HepG2 (cell line): ENCODE results near the gene BET1L. TPM values are rescaled to one million over a fixed set of nuclear protein-coding genes. Genes with fewer than 3 reads are reported as not detected.

Source experiments
- BRCA1 ChIP-seq: sonication (generic); formaldehyde crosslinking; IDR thresholded peaks from 2 replicates; pipeline ENCODE4 v1.4.0; 2020; ENCODE audit warnings: missing genetic modification reagents
- DMAP1 ChIP-seq: IDR thresholded peaks from 2 replicates; pipeline ENCODE4 v1.6.1; 2016
- GATAD1 ChIP-seq: IDR thresholded peaks from 2 replicates; pipeline ENCODE4 v1.6.1; 2016; ENCODE audit warnings: missing genetic modification reagents, missing compliant biosample characterization
- HOXA3 ChIP-seq: sonication (generic); formaldehyde crosslinking; IDR thresholded peaks from 2 replicates; pipeline ENCODE4 v1.5.0; 2020; ENCODE audit warnings: missing genetic modification reagents
- POGZ ChIP-seq: sonication (generic); formaldehyde crosslinking; IDR thresholded peaks from 2 replicates; pipeline ENCODE4 v1.4.0; 2020; ENCODE audit warnings: mild to moderate bottlenecking, missing genetic modification reagents
- REPIN1 ChIP-seq: sonication (generic); formaldehyde crosslinking; IDR thresholded peaks from 2 replicates; pipeline ENCODE4 v1.8.0; 2022; ENCODE audit warnings: missing genetic modification reagents, low read depth, mild to moderate bottlenecking, borderline replicate concordance
- TBX3 ChIP-seq: fragments of 450-650 bp; IDR thresholded peaks from 2 replicates; pipeline ENCODE4 v1.6.1; 2017; ENCODE audit warnings: antibody characterized with exemption, mild to moderate bottlenecking, inconsistent platforms, borderline replicate concordance
- TOPORS ChIP-seq: sonication (generic); formaldehyde crosslinking; IDR thresholded peaks from 2 replicates; pipeline ENCODE4 v1.8.0; 2023; ENCODE audit warnings: mild to moderate bottlenecking, missing genetic modification reagents
- YEATS4 ChIP-seq: sonication (generic); formaldehyde crosslinking; IDR thresholded peaks from 2 replicates; pipeline ENCODE4 v1.4.0; 2020; ENCODE audit warnings: missing genetic modification reagents, borderline replicate concordance
- ZNF17 ChIP-seq: sonication (generic); formaldehyde crosslinking; IDR thresholded peaks from 2 replicates; pipeline ENCODE4 v1.5.0; 2020; ENCODE audit warnings: mild to moderate bottlenecking, missing genetic modification reagents
- ZNF263 ChIP-seq: sonication (generic); formaldehyde crosslinking; IDR thresholded peaks from 2 replicates; pipeline ENCODE4 v1.4.0; 2020; ENCODE audit warnings: missing genetic modification reagents
- ZNF557 ChIP-seq: sonication (generic); formaldehyde crosslinking; IDR thresholded peaks from 2 replicates; pipeline ENCODE4 v1.4.0; 2020; ENCODE audit warnings: missing genetic modification reagents
- ZNF615 ChIP-seq: sonication (generic); formaldehyde crosslinking; IDR thresholded peaks from 2 replicates; pipeline ENCODE4 v1.5.0; 2020; ENCODE audit warnings: mild to moderate bottlenecking, missing genetic modification reagents, borderline replicate concordance
- ZNF670 ChIP-seq: sonication (generic); formaldehyde crosslinking; IDR thresholded peaks from 2 replicates; pipeline ENCODE4 v1.8.0; 2022; ENCODE audit warnings: mild to moderate bottlenecking, missing genetic modification reagents, borderline replicate concordance
- ZNF709 ChIP-seq: sonication (generic); formaldehyde crosslinking; IDR thresholded peaks from 2 replicates; pipeline ENCODE4 v1.5.0; 2020; ENCODE audit warnings: mild to moderate bottlenecking, missing genetic modification reagents
- ZNF782 ChIP-seq: sonication (generic); formaldehyde crosslinking; IDR thresholded peaks from 2 replicates; pipeline ENCODE4 v1.4.0; 2020; ENCODE audit warnings: missing genetic modification reagents, mild to moderate bottlenecking, borderline replicate concordance
- polyA plus RNA-seq, 8 experiments: library from polyadenylated mRNA; depleted of rRNA in 3 of 8; stranded (reverse) in 7 of 8; unstranded in 1 of 8; fragments of >200 nt; fragmentation: Illumina TruSeq in 4 of 8; extraction: Trizol in 4 of 8; gene quantifications; 2 replicates each; pipeline versions ENCODE4 v1.2.1 to v1.2.3, GENCODE V29; 2011 to 2016; ENCODE audit warnings: low read depth in 4 of 8, missing spikeins in 1 of 8, mixed read lengths in 1 of 8; ENCODE audit not compliant: insufficient read depth in 1 of 8
- total RNA-seq, 5 experiments: library from RNA; depleted of rRNA; stranded (reverse); fragments of >200 nt; fragmentation: Illumina TruSeq; extraction: Trizol; gene quantifications; 2 replicates each; pipeline ENCODE4 v1.2.3, GENCODE V29; 2016; ENCODE audit warnings: low read depth in 1 of 5
- TF ChIP-seq, protein P1 (sequence below): sonication (generic); formaldehyde crosslinking; conservative IDR thresholded peaks from 2 replicates; pipeline ENCODE4 v1.4.0; 2020; ENCODE audit warnings: missing genetic modification reagents
- TF ChIP-seq, protein P2 (sequence below): sonication (generic); formaldehyde crosslinking; IDR thresholded peaks from 2 replicates; pipeline ENCODE4 v1.5.0; 2020; ENCODE audit warnings: missing genetic modification reagents, mild to moderate bottlenecking, borderline replicate concordance
- TF ChIP-seq, protein P3 (sequence below): IDR thresholded peaks from 2 replicates; pipeline ENCODE4 v1.6.1; 2016; ENCODE audit warnings: low read depth, borderline replicate concordance
- TF ChIP-seq, protein P4 (sequence below): sonication (generic); formaldehyde crosslinking; IDR thresholded peaks from 2 replicates; pipeline ENCODE4 v1.8.1; 2023; ENCODE audit warnings: missing genetic modification reagents, inconsistent platforms, borderline replicate concordance
- TF ChIP-seq, protein P5 (sequence below): sonication (generic); formaldehyde crosslinking; IDR thresholded peaks from 2 replicates; pipeline ENCODE4 v1.4.0; 2020; ENCODE audit warnings: mild to moderate bottlenecking, missing genetic modification reagents
- TF ChIP-seq, protein P6 (sequence below): IDR thresholded peaks from 2 replicates; pipeline ENCODE4 v1.6.1; 2012; ENCODE audit warnings: inconsistent platforms

The BET1L gene
- total and polyA plus RNA-seq, 2 of the 13 experiments (the other 11 are each of a cell fraction or from before 2014, with no cell fraction given) = 26.2 to 59.6 TPM

DNA sequence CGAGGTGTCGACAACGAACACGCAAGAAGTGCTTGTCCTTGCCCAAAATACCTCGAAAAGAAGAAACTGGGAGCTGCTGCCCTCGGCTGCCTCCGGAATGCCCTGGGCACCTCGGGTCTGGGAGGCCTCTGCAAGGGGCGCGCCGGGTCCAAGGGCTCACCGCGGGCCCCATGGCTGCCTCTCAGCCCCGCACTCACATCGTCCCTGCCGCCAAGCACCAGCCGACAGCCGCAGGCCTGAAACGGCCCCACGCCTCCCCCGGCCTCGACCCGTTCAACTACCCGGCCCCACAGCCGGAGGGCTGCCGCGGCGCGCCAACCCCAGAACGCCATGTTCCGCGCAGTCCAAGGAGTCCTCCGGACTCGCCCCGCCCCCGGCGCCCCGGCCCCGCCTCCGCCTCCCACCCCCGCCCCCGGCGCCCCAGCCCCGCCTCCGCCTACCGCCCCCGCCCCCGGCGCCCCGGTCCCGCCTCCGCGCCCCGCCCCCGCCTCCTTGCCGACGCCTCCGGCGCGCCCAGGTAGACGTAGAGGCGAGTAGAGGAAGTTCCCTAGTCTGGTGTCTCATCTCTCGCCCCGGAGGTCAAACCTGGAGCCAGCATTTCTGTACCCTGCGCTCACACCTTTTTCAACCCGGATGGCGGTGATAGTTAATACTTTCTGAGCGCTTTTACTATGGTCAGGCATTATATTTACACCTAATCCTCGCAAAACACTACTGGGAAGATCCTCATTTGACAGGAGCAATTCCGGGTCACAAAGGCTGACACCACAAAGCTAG lies 29.0 kb upstream of the BET1L start, which contains the start of gene SIRT3 (continued):
- TF ChIP-seq, protein P1, sequence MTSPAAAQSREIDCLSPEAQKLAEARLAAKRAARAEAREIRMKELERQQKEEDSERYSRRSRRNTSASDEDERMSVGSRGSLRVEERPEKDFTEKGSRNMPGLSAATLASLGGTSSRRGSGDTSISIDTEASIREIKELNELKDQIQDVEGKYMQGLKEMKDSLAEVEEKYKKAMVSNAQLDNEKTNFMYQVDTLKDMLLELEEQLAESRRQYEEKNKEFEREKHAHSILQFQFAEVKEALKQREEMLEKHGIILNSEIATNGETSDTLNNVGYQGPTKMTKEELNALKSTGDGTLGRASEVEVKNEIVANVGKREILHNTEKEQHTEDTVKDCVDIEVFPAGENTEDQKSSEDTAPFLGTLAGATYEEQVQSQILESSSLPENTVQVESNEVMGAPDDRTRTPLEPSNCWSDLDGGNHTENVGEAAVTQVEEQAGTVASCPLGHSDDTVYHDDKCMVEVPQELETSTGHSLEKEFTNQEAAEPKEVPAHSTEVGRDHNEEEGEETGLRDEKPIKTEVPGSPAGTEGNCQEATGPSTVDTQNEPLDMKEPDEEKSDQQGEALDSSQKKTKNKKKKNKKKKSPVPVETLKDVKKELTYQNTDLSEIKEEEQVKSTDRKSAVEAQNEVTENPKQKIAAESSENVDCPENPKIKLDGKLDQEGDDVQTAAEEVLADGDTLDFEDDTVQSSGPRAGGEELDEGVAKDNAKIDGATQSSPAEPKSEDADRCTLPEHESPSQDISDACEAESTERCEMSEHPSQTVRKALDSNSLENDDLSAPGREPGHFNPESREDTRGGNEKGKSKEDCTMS (CRISPR knock-in tag) = no peak
- TF ChIP-seq ZNF709 (CRISPR knock-in tag) (peak; percentile 76), HOXA3 (peak; percentile 57; the same call in 1 of the 2 replicates), ZNF670 (CRISPR knock-in tag) (no peak), ZNF557 (CRISPR knock-in tag) (no peak), DMAP1 (CRISPR knock-in tag) (peak; percentile 71; the same call in 1 of the 2 replicates), YEATS4 (CRISPR knock-in tag) (peak; percentile 53), BRCA1 (CRISPR knock-in tag) (no peak), REPIN1 (peak; percentile 26; the same call in 1 of the 2 replicates), ZNF615 (no peak), ZNF263 (0 out of 2 replicates have a peak, but pooled peaks have one; percentile 43), POGZ (CRISPR knock-in tag) (no peak; the same call in 1 of the 2 replicates), TOPORS (CRISPR knock-in tag) (peak; percentile 74; the same call in 1 of the 2 replicates), ZNF17 (CRISPR knock-in tag) (no peak), GATAD1 (CRISPR knock-in tag) (no peak), ZNF782 (CRISPR knock-in tag) (0 out of 2 replicates have a peak, but pooled peaks have one; percentile 42), TBX3 (peak; percentile 15; the same call in 1 of the 2 replicates)
- TF ChIP-seq, protein P2, sequence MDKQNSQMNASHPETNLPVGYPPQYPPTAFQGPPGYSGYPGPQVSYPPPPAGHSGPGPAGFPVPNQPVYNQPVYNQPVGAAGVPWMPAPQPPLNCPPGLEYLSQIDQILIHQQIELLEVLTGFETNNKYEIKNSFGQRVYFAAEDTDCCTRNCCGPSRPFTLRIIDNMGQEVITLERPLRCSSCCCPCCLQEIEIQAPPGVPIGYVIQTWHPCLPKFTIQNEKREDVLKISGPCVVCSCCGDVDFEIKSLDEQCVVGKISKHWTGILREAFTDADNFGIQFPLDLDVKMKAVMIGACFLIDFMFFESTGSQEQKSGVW = 0 out of 2 replicates have a peak, but pooled peaks have one; percentile 16
- TF ChIP-seq, protein P3, sequence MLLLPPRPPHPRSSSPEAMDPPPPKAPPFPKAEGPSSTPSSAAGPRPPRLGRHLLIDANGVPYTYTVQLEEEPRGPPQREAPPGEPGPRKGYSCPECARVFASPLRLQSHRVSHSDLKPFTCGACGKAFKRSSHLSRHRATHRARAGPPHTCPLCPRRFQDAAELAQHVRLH (CRISPR knock-in tag) = 0 out of 2 replicates have a peak, but pooled peaks have one; percentile 41
- TF ChIP-seq, protein P4, sequence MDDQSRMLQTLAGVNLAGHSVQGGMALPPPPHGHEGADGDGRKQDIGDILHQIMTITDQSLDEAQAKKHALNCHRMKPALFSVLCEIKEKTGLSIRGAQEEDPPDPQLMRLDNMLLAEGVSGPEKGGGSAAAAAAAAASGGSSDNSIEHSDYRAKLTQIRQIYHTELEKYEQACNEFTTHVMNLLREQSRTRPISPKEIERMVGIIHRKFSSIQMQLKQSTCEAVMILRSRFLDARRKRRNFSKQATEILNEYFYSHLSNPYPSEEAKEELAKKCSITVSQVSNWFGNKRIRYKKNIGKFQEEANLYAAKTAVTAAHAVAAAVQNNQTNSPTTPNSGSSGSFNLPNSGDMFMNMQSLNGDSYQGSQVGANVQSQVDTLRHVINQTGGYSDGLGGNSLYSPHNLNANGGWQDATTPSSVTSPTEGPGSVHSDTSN = no peak
- TF ChIP-seq, protein P5, sequence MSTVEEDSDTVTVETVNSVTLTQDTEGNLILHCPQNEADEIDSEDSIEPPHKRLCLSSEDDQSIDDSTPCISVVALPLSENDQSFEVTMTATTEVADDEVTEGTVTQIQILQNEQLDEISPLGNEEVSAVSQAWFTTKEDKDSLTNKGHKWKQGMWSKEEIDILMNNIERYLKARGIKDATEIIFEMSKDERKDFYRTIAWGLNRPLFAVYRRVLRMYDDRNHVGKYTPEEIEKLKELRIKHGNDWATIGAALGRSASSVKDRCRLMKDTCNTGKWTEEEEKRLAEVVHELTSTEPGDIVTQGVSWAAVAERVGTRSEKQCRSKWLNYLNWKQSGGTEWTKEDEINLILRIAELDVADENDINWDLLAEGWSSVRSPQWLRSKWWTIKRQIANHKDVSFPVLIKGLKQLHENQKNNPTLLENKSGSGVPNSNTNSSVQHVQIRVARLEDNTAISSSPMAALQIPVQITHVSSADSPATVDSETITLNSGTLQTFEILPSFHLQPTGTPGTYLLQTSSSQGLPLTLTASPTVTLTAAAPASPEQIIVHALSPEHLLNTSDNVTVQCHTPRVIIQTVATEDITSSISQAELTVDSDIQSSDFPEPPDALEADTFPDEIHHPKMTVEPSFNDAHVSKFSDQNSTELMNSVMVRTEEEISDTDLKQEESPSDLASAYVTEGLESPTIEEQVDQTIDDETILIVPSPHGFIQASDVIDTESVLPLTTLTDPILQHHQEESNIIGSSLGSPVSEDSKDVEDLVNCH = no peak
- TF ChIP-seq, protein P6, sequence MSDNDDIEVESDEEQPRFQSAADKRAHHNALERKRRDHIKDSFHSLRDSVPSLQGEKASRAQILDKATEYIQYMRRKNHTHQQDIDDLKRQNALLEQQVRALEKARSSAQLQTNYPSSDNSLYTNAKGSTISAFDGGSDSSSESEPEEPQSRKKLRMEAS = peak; percentile 41
